SU-DHL-6 (cell line): ENCODE data around the gene ITPR1.

Source experiments
- CTCF ChIP-seq: fragments of 200-600 bp; sonication (generic); IDR thresholded peaks from one replicate; pipeline ENCODE4 v1.5.1; 2017; ENCODE audit warnings: antibody characterized with exemption, mild to moderate bottlenecking, low read length, moderate library complexity; ENCODE audit not compliant: insufficient read depth, poor library complexity, severe bottlenecking
- EZH2phosphoT487 ChIP-seq: fragments of 200-600 bp; sonication (generic), shearing (Covaris generic); conservative IDR thresholded peaks from 2 replicates; pipeline ENCODE4 v1.6.1; 2018; ENCODE audit warnings: mild to moderate bottlenecking, antibody characterized with exemption, low read length, moderate library complexity, mixed read lengths

- TF ChIP-seq CTCF (no peak), EZH2phosphoT487 (no peak)
Measured at GRCh38 chr3:4634894-4635293, 141.7 kb downstream of the ITPR1 start.
